ENCODE data around the gene NEXN.
"Not testable (repeated sequence)": the region's sequence is repeated elsewhere in the genome, so short reads cannot be mapped to it uniquely, and the experiment has no call there.

Gene NEXN

GRCh38 chr1:77961392-77961791, 73.0 kb downstream of the NEXN start:
- peaks cover 44% of the 10 kb centered on the region for H3K4me1 Mint-ChIP-seq (ENCODE audit: low read depth)
- peak overlapping the region; percentile 62 for H3K27ac Mint-ChIP-seq
- no peaks in the 10 kb centered on the region for H3K9me3 Mint-ChIP-seq
- no peaks in the 10 kb centered on the region for H3K27me3 Mint-ChIP-seq
- H3K36me3 Mint-ChIP-seq (ENCODE audit: low read depth), result peaks cover 94% of the 10 kb centered on the region
- H3K4me3 Mint-ChIP-seq, result no peak overlapping the region

- H3K4me3 Mint-ChIP-seq, result no peak overlapping the region
- H3K27ac Mint-ChIP-seq, result peak overlapping the region; percentile 79
- H3K9me3 Mint-ChIP-seq, result no peaks in the 10 kb centered on the region
- peaks cover 89% of the 10 kb centered on the region for H3K36me3 Mint-ChIP-seq (ENCODE audit: low read depth)
- peaks cover 68% of the 10 kb centered on the region for H3K4me1 Mint-ChIP-seq (ENCODE audit: low read depth)
- H3K27me3 Mint-ChIP-seq, result no peaks in the 10 kb centered on the region
Measured at GRCh38 chr1:77966291-77966690, 77.9 kb downstream of the NEXN start.

- Mint-ChIP-seq H3K27ac (no peak overlapping the region), H3K9me3 (no peaks in the 10 kb centered on the region), H3K36me3 (ENCODE audit: low read depth) (peaks cover 76% of the 10 kb centered on the region), H3K4me3 (no peak overlapping the region), H3K27me3 (no peaks in the 10 kb centered on the region), H3K4me1 (ENCODE audit: low read depth) (peaks cover 86% of the 10 kb centered on the region)
Measured at GRCh38 chr1:77970192-77970591, 81.8 kb downstream of the NEXN start.

GRCh38 chr1:77972080-77972479, 83.7 kb downstream of the NEXN start:
- H3K27me3 Mint-ChIP-seq, result no peaks in the 10 kb centered on the region
- no peaks in the 10 kb centered on the region for H3K9me3 Mint-ChIP-seq
- H3K27ac Mint-ChIP-seq, result peak overlapping the region; percentile 65
- peaks cover 71% of the 10 kb centered on the region for H3K36me3 Mint-ChIP-seq (ENCODE audit: low read depth)
- H3K4me1 Mint-ChIP-seq (ENCODE audit: low read depth), result peaks cover 90% of the 10 kb centered on the region
- H3K4me3 Mint-ChIP-seq, result peak overlapping the region; percentile 47

GRCh38 chr1:77975386-77975785, 87.0 kb downstream of the NEXN start:
- Mint-ChIP-seq H3K27me3 (no peaks in the 10 kb centered on the region), H3K4me1 (ENCODE audit: low read depth) (peaks cover 66% of the 10 kb centered on the region), H3K36me3 (ENCODE audit: low read depth) (peaks cover 44% of the 10 kb centered on the region), H3K27ac (peak overlapping the region; percentile 90), H3K4me3 (no peak overlapping the region), H3K9me3 (no peaks in the 10 kb centered on the region)

GRCh38 chr1:77975907-77976306, 87.5 kb downstream of the NEXN start:
- peak overlapping the region; percentile 90 for H3K27ac Mint-ChIP-seq
- H3K4me3 Mint-ChIP-seq, result no peak overlapping the region
- H3K4me1 Mint-ChIP-seq (ENCODE audit: low read depth), result peaks cover 66% of the 10 kb centered on the region
- H3K9me3 Mint-ChIP-seq, result no peaks in the 10 kb centered on the region
- no peaks in the 10 kb centered on the region for H3K27me3 Mint-ChIP-seq
- H3K36me3 Mint-ChIP-seq (ENCODE audit: low read depth), result peaks cover 44% of the 10 kb centered on the region

- H3K9me3 Mint-ChIP-seq, result no peaks in the 10 kb centered on the region
- no peak overlapping the region for H3K27ac Mint-ChIP-seq
- H3K4me1 Mint-ChIP-seq (ENCODE audit: low read depth), result peaks cover 66% of the 10 kb centered on the region
- no peak overlapping the region for H3K4me3 Mint-ChIP-seq
- peaks cover 43% of the 10 kb centered on the region for H3K36me3 Mint-ChIP-seq (ENCODE audit: low read depth)
- no peaks in the 10 kb centered on the region for H3K27me3 Mint-ChIP-seq
Measured at GRCh38 chr1:77976433-77977076, 88.1 kb downstream of the NEXN start.

GRCh38 chr1:77977989-77978292, 89.5 kb downstream of the NEXN start:
- peaks cover 34% of the 10 kb centered on the region for H3K36me3 Mint-ChIP-seq (ENCODE audit: low read depth)
- H3K9me3 Mint-ChIP-seq, result no peaks in the 10 kb centered on the region
- no peak overlapping the region for H3K4me3 Mint-ChIP-seq
- H3K27me3 Mint-ChIP-seq, result no peaks in the 10 kb centered on the region
- no peak overlapping the region for H3K27ac Mint-ChIP-seq
- H3K4me1 Mint-ChIP-seq (ENCODE audit: low read depth), result peaks cover 66% of the 10 kb centered on the region

- Mint-ChIP-seq H3K4me3 (no peak overlapping the region), H3K27ac (no peak overlapping the region), H3K4me1 (ENCODE audit: low read depth) (peaks cover 61% of the 10 kb centered on the region), H3K36me3 (ENCODE audit: low read depth) (peaks cover 32% of the 10 kb centered on the region), H3K27me3 (no peaks in the 10 kb centered on the region), H3K9me3 (no peaks in the 10 kb centered on the region)
Measured at GRCh38 chr1:77978293-77978968, 90.0 kb downstream of the NEXN start.

GRCh38 chr1:77978969-77979876, 90.8 kb downstream of the NEXN start, which contains the start of gene FUBP1:
Gene FUBP1 (minus strand): TSS chr1:77979072. CDS start chr1:77979004, 68 bp downstream.
- Mint-ChIP-seq H3K27ac (no peak within 1 kb of the TSS), H3K27me3 (no peaks in the 10 kb centered on the region), H3K9me3 (no peaks in the 10 kb centered on the region), H3K4me3 (no peak within 1 kb of the TSS), H3K4me1 (ENCODE audit: low read depth) (peaks cover 62% of the 10 kb centered on the region), H3K36me3 (ENCODE audit: low read depth) (peaks cover 34% of the 10 kb centered on the region)

GRCh38 chr1:77983352-77983996, 95.0 kb downstream of the NEXN start:
- Mint-ChIP-seq H3K4me1 (ENCODE audit: low read depth) (peaks cover 74% of the 10 kb centered on the region), H3K36me3 (ENCODE audit: low read depth) (peaks cover 37% of the 10 kb centered on the region), H3K27ac (peak overlapping the region; percentile 53)
- H3K27me3 Mint-ChIP-seq, H3K9me3 Mint-ChIP-seq, H3K4me3 Mint-ChIP-seq: not testable (repeated sequence)

- peaks cover 41% of the 10 kb centered on the region for H3K36me3 Mint-ChIP-seq (ENCODE audit: low read depth)
- H3K27ac Mint-ChIP-seq, result peak overlapping the region; percentile 53
- H3K27me3 Mint-ChIP-seq, result no peaks in the 10 kb centered on the region
- no peaks in the 10 kb centered on the region for H3K9me3 Mint-ChIP-seq
- no peak overlapping the region for H3K4me3 Mint-ChIP-seq
- peaks cover 78% of the 10 kb centered on the region for H3K4me1 Mint-ChIP-seq (ENCODE audit: low read depth)
Measured at GRCh38 chr1:77983997-77984355, 95.6 kb downstream of the NEXN start.

- H3K27ac Mint-ChIP-seq, result peak overlapping the region; percentile 10
- no peaks in the 10 kb centered on the region for H3K27me3 Mint-ChIP-seq
- H3K36me3 Mint-ChIP-seq (ENCODE audit: low read depth), result peaks cover 47% of the 10 kb centered on the region
- no peaks in the 10 kb centered on the region for H3K9me3 Mint-ChIP-seq
- H3K4me1 Mint-ChIP-seq (ENCODE audit: low read depth), result peaks cover 81% of the 10 kb centered on the region
- H3K4me3 Mint-ChIP-seq, result no peak overlapping the region
Measured at GRCh38 chr1:77984629-77985028, 96.2 kb downstream of the NEXN start.

GRCh38 chr1:77986810-77987209, 98.4 kb downstream of the NEXN start:
- Mint-ChIP-seq H3K4me3 (no peak overlapping the region), H3K27me3 (no peaks in the 10 kb centered on the region), H3K36me3 (ENCODE audit: low read depth) (peaks cover 43% of the 10 kb centered on the region), H3K4me1 (ENCODE audit: low read depth) (peaks cover 78% of the 10 kb centered on the region), H3K9me3 (no peaks in the 10 kb centered on the region), H3K27ac (no peak overlapping the region)

GRCh38 chr1:77987919-77988318, 99.5 kb downstream of the NEXN start:
- no peaks in the 10 kb centered on the region for H3K9me3 Mint-ChIP-seq
- H3K4me1 Mint-ChIP-seq (ENCODE audit: low read depth), result peaks cover 67% of the 10 kb centered on the region
- no peaks in the 10 kb centered on the region for H3K27me3 Mint-ChIP-seq
- peaks cover 43% of the 10 kb centered on the region for H3K36me3 Mint-ChIP-seq (ENCODE audit: low read depth)
- no peak overlapping the region for H3K4me3 Mint-ChIP-seq
- no peak overlapping the region for H3K27ac Mint-ChIP-seq

Measured in stimulated activated naive CD8-positive, alpha-beta T cell treated with anti-CD3 and anti-CD28 coated beads, Interleukin-15, Interleukin-2, amounts not matched to agents 100 ng/mL and 50 ng/mL, for 24 hours (primary cell).